ENCODE data around the gene C1orf141.

- TF ChIP-seq CTCF (IDR thresholded peaks at IDR 0.05; ENCODE audit: low read length) (no peak), EZH2 (optimal IDR thresholded peaks at IDR 0.05; ENCODE audit: low read depth, low read length) (no peak), EZH2phosphoT487 (IDR thresholded peaks at IDR 0.05; ENCODE audit: low read length) (no peak)
These were observed 80.7 kb downstream of the C1orf141 start, which contains the start of gene SLC35D1 for GRCh38 chr1:67053785-67054772.
